H1 (cell line): ENCODE results near the gene OGG1. TPM values are rescaled to one million over a fixed set of nuclear protein-coding genes. Genes with fewer than 3 reads are reported as not detected.

ENCODE experiments used
- CTCF ChIA-PET: fragments of 300-600 bp; sonication (Branson Sonifier 250); formaldehyde crosslinking; loops from one replicate; lab custom pipeline; 2021; ENCODE audit not compliant: partially characterized antibody; lab: Charles Lee
- POLR2A ChIA-PET: fragments of 300-600 bp; sonication (Branson Sonifier 250); formaldehyde crosslinking; loops from one replicate; lab custom pipeline; 2021; ENCODE audit warnings: inconsistent platforms; ENCODE audit not compliant: partially characterized antibody; lab: Charles Lee
- DNase-seq, 2 experiments: peaks; one replicate each; pipeline versions ENCODE4 v3.0.0 to v3.0.0-alpha.2; 2010 to 2022; ENCODE audit warnings: low spot score in 2 of 2, low read depth in 1 of 2, mixed read lengths in 1 of 2
- FAIRE-seq: peaks from 2 replicates; lab custom pipeline; 2011; peaks lifted over from hg19 to GRCh38; lab: Jason Lieb, UNC
- H2AFZ ChIP-seq: 2 replicates; pipeline ENCODE4 v1.8.1; 2012; ENCODE audit warnings: low read length, inconsistent platforms
- H2AK5ac ChIP-seq: 2 replicates; pipeline ENCODE4 v1.6.1; 2013; ENCODE audit warnings: low read depth, low read length
- H2BK120ac ChIP-seq: replicated peaks from 2 replicates; pipeline ENCODE3; 2013; ENCODE audit warnings: low read depth, low read length, inconsistent platforms
- H2BK12ac ChIP-seq: 2 replicates; pipeline ENCODE4 v1.6.1; 2013; ENCODE audit warnings: low read depth, low read length
- H2BK15ac ChIP-seq: 2 replicates; pipeline ENCODE4 v1.6.1; 2013; ENCODE audit warnings: low read length
- H2BK20ac ChIP-seq: 2 replicates; pipeline ENCODE4 v1.6.1; 2013; ENCODE audit warnings: low read length
- H2BK5ac ChIP-seq: 2 replicates; pipeline ENCODE4 v1.6.1; 2013; ENCODE audit warnings: low read depth, low read length
- H3K14ac ChIP-seq: 2 replicates; pipeline ENCODE4 v1.6.1; 2013; ENCODE audit warnings: inconsistent platforms; ENCODE audit not compliant: insufficient read length
- H3K18ac ChIP-seq: 2 replicates; pipeline ENCODE4 v1.6.1; 2013; ENCODE audit warnings: low read length; ENCODE audit errors: extremely low read depth
- H3K23ac ChIP-seq: 2 replicates; pipeline ENCODE4 v1.6.1; 2013; ENCODE audit warnings: inconsistent platforms; ENCODE audit not compliant: insufficient read length
- H3K23me2 ChIP-seq: 2 replicates; pipeline ENCODE4 v1.6.1; 2013; ENCODE audit warnings: low read depth, low read length
- H3K27ac ChIP-seq: 2 replicates; pipeline ENCODE4 v1.6.1; 2011; ENCODE audit warnings: low read depth, low read length, inconsistent platforms
- H3K27me3 ChIP-seq, 4 experiments: replicated peaks in 1 of 4; 1 replicate in 1 of 4; 2 replicates in 3 of 4; pipeline versions ENCODE4 v1.6.1 to v1.8.1; 2011 to 2013; ENCODE audit warnings: low read length in 3 of 4, mild to moderate bottlenecking in 3 of 4, inconsistent platforms in 2 of 4, mixed read lengths in 2 of 4, moderate library complexity in 1 of 4; ENCODE audit not compliant: control insufficient read depth in 3 of 4, insufficient read depth in 3 of 4; ENCODE audit errors: extremely low read depth in 1 of 4
- H3K36me3 ChIP-seq, 4 experiments: 2 replicates each; pipeline versions ENCODE4 v1.6.1 to v1.8.1; 2011 to 2013; ENCODE audit warnings: mild to moderate bottlenecking in 4 of 4, low read length in 3 of 4, moderate library complexity in 2 of 4, control low read depth in 1 of 4, inconsistent platforms in 1 of 4; ENCODE audit not compliant: insufficient read depth in 4 of 4, control insufficient read depth in 2 of 4
- H3K4ac ChIP-seq: replicated peaks from 2 replicates; pipeline ENCODE3; 2013; ENCODE audit warnings: low read length, low read depth, mixed read lengths, inconsistent platforms; ENCODE audit not compliant: insufficient read length
- H3K4me1 ChIP-seq, 4 experiments: replicated peaks in 1 of 4; 1 replicate in 1 of 4; 2 replicates in 3 of 4; pipeline versions ENCODE4 v1.6.1 to v1.8.1; 2011 to 2013; ENCODE audit warnings: low read length in 3 of 4, inconsistent platforms in 2 of 4, mixed read lengths in 1 of 4; ENCODE audit not compliant: insufficient read depth in 4 of 4, control insufficient read depth in 3 of 4
- H3K4me2 ChIP-seq, 2 experiments: 2 replicates each; pipeline versions ENCODE4 v1.6.1 to v1.8.1; 2011 to 2013; ENCODE audit warnings: low read depth in 2 of 2, low read length in 2 of 2, control low read depth in 1 of 2, inconsistent platforms in 1 of 2, mild to moderate bottlenecking in 1 of 2; ENCODE audit not compliant: insufficient read depth in 1 of 2
- H3K4me3 ChIP-seq, 4 experiments: fragments of 200-600, 300-600 bp in 1 of 4; sonication (generic), shearing (Covaris generic), sonication (Bioruptor Twin) in 1 of 4; 2 replicates each; pipeline versions ENCODE4 v1.5.1 to v1.8.1; 2011 to 2016; ENCODE audit warnings: low read length in 4 of 4, low read depth in 3 of 4, control low read depth in 2 of 4, inconsistent platforms in 2 of 4, mild to moderate bottlenecking in 2 of 4, mixed read lengths in 1 of 4, moderate library complexity in 1 of 4; ENCODE audit not compliant: insufficient read depth in 2 of 4; ENCODE audit errors: extremely low read depth in 1 of 4
- H3K56ac ChIP-seq: replicated peaks from 2 replicates; pipeline ENCODE3; 2013; ENCODE audit warnings: low read depth, mild to moderate bottlenecking, mixed read lengths, low read length, inconsistent platforms; ENCODE audit not compliant: insufficient read length
- H3K79me1 ChIP-seq: 2 replicates; pipeline ENCODE4 v1.6.1; 2013; ENCODE audit warnings: low read depth, low read length, control low read depth
- H3K79me2 ChIP-seq, 2 experiments: 2 replicates each; pipeline versions ENCODE4 v1.6.1 to v1.8.1; 2012 to 2013; ENCODE audit warnings: low read length in 2 of 2, mild to moderate bottlenecking in 2 of 2, inconsistent platforms in 1 of 2; ENCODE audit not compliant: insufficient read depth in 2 of 2, control insufficient read depth in 1 of 2
- H3K9ac ChIP-seq, 4 experiments: replicated peaks in 1 of 4; 1 replicate in 1 of 4; 2 replicates in 3 of 4; pipeline versions ENCODE4 v1.6.1 to v1.8.1; 2011 to 2013; ENCODE audit warnings: low read depth in 3 of 4, low read length in 3 of 4, control low read depth in 2 of 4, mild to moderate bottlenecking in 2 of 4, moderate library complexity in 2 of 4, inconsistent platforms in 1 of 4; ENCODE audit errors: extremely low read depth in 1 of 4
- H3K9me3 ChIP-seq, 2 experiments: 2 replicates each; pipeline versions ENCODE4 v1.6.1 to v1.8.1; 2012 to 2013; ENCODE audit warnings: mild to moderate bottlenecking in 2 of 2, moderate library complexity in 2 of 2, control low read depth in 1 of 2, inconsistent platforms in 1 of 2, low read depth in 1 of 2, low read length in 1 of 2, mixed read lengths in 1 of 2; ENCODE audit not compliant: insufficient read depth in 2 of 2
- H4K20me1 ChIP-seq, 2 experiments: replicated peaks in 1 of 2; 2 replicates each; pipeline versions ENCODE3 to v1.8.1; 2011 to 2013; ENCODE audit warnings: inconsistent platforms in 2 of 2, low read length in 2 of 2, mild to moderate bottlenecking in 1 of 2; ENCODE audit not compliant: insufficient read depth in 2 of 2, control insufficient read depth in 1 of 2
- H4K5ac ChIP-seq: 2 replicates; pipeline ENCODE4 v1.6.1; 2013; ENCODE audit warnings: low read length, low read depth, mixed read lengths, inconsistent platforms; ENCODE audit not compliant: insufficient read length
- H4K8ac ChIP-seq: 2 replicates; pipeline ENCODE4 v1.8.0; 2013; ENCODE audit warnings: mild to moderate bottlenecking, moderate library complexity, low read length, inconsistent platforms; ENCODE audit not compliant: insufficient read depth; ENCODE audit errors: extremely low read depth
- H4K91ac ChIP-seq: replicated peaks from 2 replicates; pipeline ENCODE3; 2013; ENCODE audit warnings: low read length, mixed read lengths, inconsistent platforms; ENCODE audit not compliant: insufficient read length
- EZH2 ChIP-seq: fragments of 200-600 bp; sonication (generic); IDR thresholded peaks from 2 replicates; pipeline ENCODE4 v1.7.1; 2012; ENCODE audit warnings: low read depth, mild to moderate bottlenecking, moderate library complexity, low read length, inconsistent platforms; ENCODE audit not compliant: severe bottlenecking
- NRF1 ChIP-seq: IDR thresholded peaks from 2 replicates; pipeline ENCODE4 v1.6.1; 2011; ENCODE audit warnings: mild to moderate bottlenecking, low read depth, low read length, improper control_type of control experiment
- RXRA ChIP-seq: IDR thresholded peaks from 2 replicates; pipeline ENCODE4 v1.6.1; 2011; ENCODE audit warnings: low read depth, mild to moderate bottlenecking, low read length, moderate library complexity; ENCODE audit not compliant: insufficient read depth
- ZNF274 ChIP-seq: IDR thresholded peaks from 2 replicates; pipeline ENCODE4 v1.7.0; 2012; ENCODE audit warnings: low read length, borderline replicate concordance; ENCODE audit errors: extremely low read depth
- whole genome bisulfite sequencing, 2 experiments: shearing (Covaris generic) in 1 of 2; methylation state at CpG; one replicate each; pipeline versions ENCODE4 v1.1.6 to v1.1.7; 2013 to 2015; ENCODE audit warnings: low lambda C conversion rate in 2 of 2, mixed read lengths in 2 of 2, inconsistent platforms in 1 of 2, low coverage in 1 of 2, missing lambda C conversion rate in 1 of 2; ENCODE audit not compliant: insufficient replicate concordance in 2 of 2, insufficient coverage in 1 of 2, insufficient read length in 1 of 2; ENCODE audit errors: extremely low coverage in 1 of 2, missing lambda C conversion rate in 1 of 2; 5-methylcytosine and 5-hydroxymethylcytosine counted together
- polyA plus RNA-seq, 7 experiments: library from polyadenylated mRNA; depleted of rRNA in 3 of 7; stranded (reverse) in 5 of 7; unstranded in 2 of 7; fragments of >200 nt in 5 of 7; fragments of 200-250 nt in 2 of 7; gene quantifications; 1 replicate in 5 of 7; 2 replicates in 1 of 7; 4 replicates in 1 of 7; pipeline versions ENCODE4 v1.2.1 to v1.2.3, GENCODE V29; 2011 to 2013; ENCODE audit warnings: missing spikeins in 2 of 7, mixed read lengths in 2 of 7
- total RNA-seq: library from RNA; stranded (reverse); fragmentation: NEBNext Ultra II Directional; extraction: Animal tissue kit (Norgen Biotek cat#: 25700); gene quantifications from 2 replicates; pipeline ENCODE4 v1.2.1, GENCODE V29; 2021
- TF ChIP-seq, protein P1 (sequence below), 3 experiments: IDR thresholded peaks; 1 replicate in 2 of 3; 2 replicates in 1 of 3; pipeline versions ENCODE4 v1.5.1 to v1.6.1; 2011; ENCODE audit warnings: low read length in 3 of 3, mild to moderate bottlenecking in 3 of 3, inconsistent platforms in 2 of 3, low read depth in 1 of 3, moderate library complexity in 1 of 3; ENCODE audit not compliant: insufficient read depth in 1 of 3; ENCODE audit errors: control extremely low read depth in 1 of 3

The OGG1 gene
- total and polyA plus RNA-seq, 2 of the 8 experiments (the other 6 are each of a cell fraction or from before 2014, with no cell fraction given) = 29.6 to 46.8 TPM

DNA sequence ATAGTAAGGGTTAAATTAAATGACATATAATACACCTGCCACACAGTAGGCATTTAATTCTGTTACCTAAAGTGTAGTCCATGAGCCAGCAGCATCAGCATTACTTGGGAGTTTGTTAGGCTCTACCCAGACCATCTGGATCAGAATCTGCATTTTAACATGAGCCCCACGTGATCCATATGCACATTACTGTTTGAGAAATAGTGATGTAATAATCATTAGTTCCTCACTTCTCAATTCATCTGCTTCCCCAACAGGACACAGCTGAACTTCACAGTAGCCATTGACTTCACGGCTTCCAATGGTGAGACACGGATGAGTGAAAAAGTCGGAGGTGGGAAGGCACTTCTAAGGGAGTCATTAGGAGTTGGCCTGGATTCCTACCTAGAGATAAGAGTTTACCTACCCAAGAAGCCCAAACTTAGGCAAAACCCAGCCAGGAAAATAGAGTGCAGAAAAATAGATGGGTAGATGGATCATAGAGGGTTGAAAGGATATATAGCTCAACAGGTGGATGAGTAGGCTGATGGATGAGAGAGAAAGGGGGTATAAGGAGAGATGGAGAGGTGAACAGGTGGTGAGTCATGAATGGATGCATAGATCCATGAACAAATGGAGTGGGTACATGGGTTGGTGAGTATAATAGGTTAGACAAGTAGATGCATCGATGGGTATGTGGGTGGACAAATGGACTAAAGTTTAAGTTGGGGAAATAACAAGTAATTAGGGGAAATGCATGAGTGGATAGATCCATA is 32.8 kb upstream of the OGG1 start:
- H4K20me1 ChIP-seq = peaks cover 0 to 3% of the 10 kb centered on the region in 2 experiments
- no peaks in the 10 kb centered on the region for H3K79me1 ChIP-seq
- no peak overlapping the region for H3K27ac ChIP-seq
- no peak overlapping the region for H2BK15ac ChIP-seq
- H4K91ac ChIP-seq = no peak overlapping the region
- H3K4me3 ChIP-seq = no peak overlapping the region
- no peak overlapping the region for H4K8ac ChIP-seq
- H2AK5ac ChIP-seq = no peak overlapping the region
- no peak overlapping the region for H2AFZ ChIP-seq
- H3K4me2 ChIP-seq = no peak overlapping the region
- H3K79me2 ChIP-seq = no peaks in the 10 kb centered on the region
- peak overlapping the region; percentile 60 for H3K56ac ChIP-seq
- FAIRE-seq = no peak
- no peak overlapping the region for H2BK12ac ChIP-seq
- no peak overlapping the region for H3K9ac ChIP-seq
- H4K5ac ChIP-seq = no peak overlapping the region
- peaks cover 0 to 3% (median 0%) of the 10 kb centered on the region in 4 experiments; a peak in 2 of 7 replicates for H3K27me3 ChIP-seq
- no peaks in the 10 kb centered on the region for H3K9me3 ChIP-seq
- peaks cover 9% of the 10 kb centered on the region; the same call in 1 of the 2 replicates for H3K23me2 ChIP-seq
- DNase-seq = no peak
- ChIA-PET CTCF (interaction anchor here (8.8 kb wide), 1 partner anchor 10 kb away, joined by 84 read pairs; no protein-coding TSS in a partner anchor), POLR2A (interaction anchor here (0.7 to 1.4 kb wide), 2 partner anchors 12 to 34 kb away, joined by 3 read pairs; no protein-coding TSS in a partner anchor)
- H3K36me3 ChIP-seq = no peaks in the 10 kb centered on the region
- WGBS, 2 experiments = 83% methylated on average over 5 of the region's 5 CpGs; no CpG with 5 or more reads in 1 of the 2 experiments
- no peak overlapping the region for H3K14ac ChIP-seq
- no peak overlapping the region for H3K18ac ChIP-seq
- no peak overlapping the region for H2BK120ac ChIP-seq
- H3K23ac ChIP-seq = no peak overlapping the region
- peaks cover 0 to 3% (median 0%) of the 10 kb centered on the region in 4 experiments; a peak in 1 of 7 replicates for H3K4me1 ChIP-seq
- no peak overlapping the region for H2BK20ac ChIP-seq
- no peak overlapping the region for H2BK5ac ChIP-seq
- TF ChIP-seq RXRA (no peak), EZH2 (no peak), NRF1 (no peak), ZNF274 (no peak)
- TF ChIP-seq, protein P1, sequence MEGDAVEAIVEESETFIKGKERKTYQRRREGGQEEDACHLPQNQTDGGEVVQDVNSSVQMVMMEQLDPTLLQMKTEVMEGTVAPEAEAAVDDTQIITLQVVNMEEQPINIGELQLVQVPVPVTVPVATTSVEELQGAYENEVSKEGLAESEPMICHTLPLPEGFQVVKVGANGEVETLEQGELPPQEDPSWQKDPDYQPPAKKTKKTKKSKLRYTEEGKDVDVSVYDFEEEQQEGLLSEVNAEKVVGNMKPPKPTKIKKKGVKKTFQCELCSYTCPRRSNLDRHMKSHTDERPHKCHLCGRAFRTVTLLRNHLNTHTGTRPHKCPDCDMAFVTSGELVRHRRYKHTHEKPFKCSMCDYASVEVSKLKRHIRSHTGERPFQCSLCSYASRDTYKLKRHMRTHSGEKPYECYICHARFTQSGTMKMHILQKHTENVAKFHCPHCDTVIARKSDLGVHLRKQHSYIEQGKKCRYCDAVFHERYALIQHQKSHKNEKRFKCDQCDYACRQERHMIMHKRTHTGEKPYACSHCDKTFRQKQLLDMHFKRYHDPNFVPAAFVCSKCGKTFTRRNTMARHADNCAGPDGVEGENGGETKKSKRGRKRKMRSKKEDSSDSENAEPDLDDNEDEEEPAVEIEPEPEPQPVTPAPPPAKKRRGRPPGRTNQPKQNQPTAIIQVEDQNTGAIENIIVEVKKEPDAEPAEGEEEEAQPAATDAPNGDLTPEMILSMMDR (IDR thresholded peaks at IDR 0.05; ENCODE audit: control extremely low read depth in 1 of 3, insufficient read depth in 1 of 3, low read depth in 1 of 3, low read length in 3 of 3) = no peak
- TF ChIP-seq, all 59 proteins: peak for 0
- H3K4ac ChIP-seq = no peak overlapping the region
